Skin epidermis (tissue), 12 donors: ENCODE data around the gene GNG2.

Source experiments
- H3K27ac ChIP-seq, 21 experiments: fragments of 200-600 bp; sonication (generic) in 11 of 21; one replicate each; pipeline ENCODE4 v1.5.0; 2020; ENCODE audit warnings: mild to moderate bottlenecking in 3 of 21, inconsistent platforms in 2 of 21, moderate library complexity in 2 of 21
- H3K4me3 ChIP-seq, 7 experiments: fragments of 200-600 bp; sonication (generic) in 2 of 7; one replicate each; pipeline ENCODE4 v1.5.0; 2020; ENCODE audit warnings: inconsistent platforms in 2 of 7, mild to moderate bottlenecking in 2 of 7, moderate library complexity in 1 of 7

GNG2 gene

DNA sequence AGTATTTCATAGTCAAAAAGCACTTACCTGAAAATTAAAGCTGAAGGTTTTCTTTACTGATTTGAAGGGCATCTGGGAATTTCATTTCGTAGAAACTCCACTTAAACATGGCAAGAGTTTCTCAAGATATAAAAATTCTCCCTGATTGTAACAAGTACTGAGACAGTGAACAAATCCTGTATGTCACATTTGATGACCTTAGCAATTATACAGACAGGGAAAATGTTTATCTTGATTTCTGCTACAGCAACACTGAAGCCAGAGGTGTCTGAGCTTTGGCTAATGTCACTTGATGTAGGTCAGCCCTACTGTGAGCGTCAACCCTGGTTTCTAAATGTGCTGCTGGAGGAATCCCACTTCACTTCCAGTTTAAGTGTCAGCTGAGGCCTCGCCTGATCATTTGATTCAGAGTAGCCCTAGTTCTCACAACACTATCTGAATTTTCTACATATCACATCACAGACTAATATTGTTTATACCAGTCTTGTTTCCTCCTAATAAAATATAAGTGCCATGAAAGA, 149.8 kb downstream of the GNG2 start:
- Histone ChIP-seq H3K4me3 (no peak overlapping the region), H3K27ac (no peak overlapping the region)

DNA sequence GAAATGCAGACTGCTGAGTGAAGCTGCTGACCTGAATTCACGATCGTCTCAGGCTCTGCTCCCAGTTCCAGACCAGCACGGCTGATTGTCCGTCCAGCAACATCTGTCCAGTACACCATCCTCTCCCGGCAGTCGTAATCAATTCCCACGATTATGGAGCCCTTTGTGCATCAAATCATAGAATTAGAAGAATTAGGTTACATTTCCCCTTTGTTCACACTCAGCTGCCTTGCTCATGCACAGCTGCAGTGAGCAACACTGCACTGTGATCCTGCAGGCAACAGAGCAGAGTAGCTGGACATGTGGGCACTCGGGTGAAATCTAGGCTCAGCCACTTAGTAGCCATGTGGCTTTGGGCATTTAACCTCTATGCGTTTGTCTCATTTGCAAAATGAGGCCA, 151.1 kb downstream of the GNG2 start:
- no peak overlapping the region for H3K27ac ChIP-seq
- no peak overlapping the region for H3K4me3 ChIP-seq

DNA sequence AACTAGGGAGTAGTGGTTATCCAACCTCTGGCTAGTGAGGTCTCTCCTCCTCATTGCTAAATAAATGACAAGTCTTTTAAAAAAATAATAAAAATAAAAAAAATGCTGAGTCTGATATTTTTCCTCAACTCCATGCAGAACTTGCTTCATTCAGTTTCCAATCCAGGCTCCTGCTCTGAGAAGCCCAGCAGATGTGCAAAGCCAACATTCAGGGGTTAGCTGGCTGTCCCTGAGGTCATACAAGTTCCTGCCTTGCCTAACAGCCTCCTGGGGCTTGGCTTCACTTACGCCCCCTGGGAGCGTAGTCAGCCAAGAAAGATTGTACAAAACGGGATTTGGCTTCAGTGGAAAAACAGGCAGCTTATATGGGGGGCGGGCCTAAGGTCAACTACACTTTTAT, 152.2 kb downstream of the GNG2 start:
- Histone ChIP-seq H3K27ac (peak overlapping the region in 2 of 21 experiments; percentile 5 to 20), H3K4me3 (no peak overlapping the region)

DNA sequence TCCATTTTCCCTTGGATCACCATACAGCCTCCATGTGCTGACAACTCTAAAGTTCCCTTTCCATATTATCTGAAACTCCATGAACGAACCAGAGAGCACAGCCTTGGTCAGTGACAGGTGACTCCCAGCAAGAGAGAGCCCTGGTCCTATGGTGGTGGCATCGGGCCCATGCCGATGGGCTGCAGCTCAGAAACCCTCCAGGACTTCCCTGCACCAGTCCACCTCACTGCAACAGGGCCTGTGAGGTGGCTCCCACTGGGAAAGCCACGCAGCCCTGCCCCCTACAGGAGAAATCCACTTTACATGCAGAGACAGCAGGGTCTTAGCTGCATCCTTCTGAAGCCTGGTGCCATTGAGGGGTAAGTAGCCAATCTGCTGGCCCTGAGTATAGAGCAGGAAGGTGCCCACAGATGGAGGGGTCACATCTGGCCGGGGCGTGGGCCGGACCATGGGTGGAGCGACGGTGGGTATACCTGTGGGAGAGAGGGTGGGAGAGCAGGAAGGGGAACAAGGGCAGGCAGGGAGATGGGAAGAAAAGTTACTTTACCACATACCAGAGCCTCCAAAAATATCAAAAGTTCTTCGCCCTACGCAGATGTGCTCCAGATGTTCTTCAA, 153.7 kb downstream of the GNG2 start:
- Histone ChIP-seq H3K4me3 (no peak overlapping the region), H3K27ac (peak overlapping the region in 3 of 21 experiments; percentile 4 to 47 (median 36))

DNA sequence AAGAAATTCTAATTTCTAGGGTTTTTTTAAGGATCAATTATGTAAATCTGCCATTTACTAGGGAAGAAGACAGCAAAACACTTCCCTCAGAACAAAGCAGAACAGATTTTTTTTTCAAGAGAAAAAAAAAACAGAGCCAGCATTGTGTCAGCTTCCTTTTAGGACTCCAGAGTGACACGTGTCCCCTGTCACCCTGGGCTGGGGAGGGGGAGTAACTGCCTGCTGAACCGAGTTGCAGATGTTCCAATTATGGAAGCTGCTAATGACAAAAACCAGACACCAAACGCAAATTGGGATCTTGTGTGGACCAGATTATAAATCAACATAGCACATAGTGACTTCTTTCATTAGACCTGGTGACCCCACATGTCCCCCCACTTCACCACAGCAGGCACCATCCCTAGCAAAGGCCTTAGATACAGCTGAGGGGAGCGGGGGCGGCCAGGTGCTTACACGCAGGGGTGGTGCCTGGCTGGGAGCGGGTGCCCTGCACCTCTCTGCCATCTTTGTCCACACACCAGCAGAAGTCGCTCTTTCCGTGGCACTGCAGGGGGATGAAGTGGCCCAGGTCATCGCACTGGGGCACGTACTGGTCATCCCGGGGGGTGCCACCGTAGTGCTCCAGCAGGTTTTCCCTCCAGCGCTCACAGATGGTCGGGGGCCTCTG, 154.3 kb downstream of the GNG2 start:
- H3K27ac ChIP-seq, result peak overlapping the region in 3 of 21 experiments; percentile 4 to 36 (median 28)
- H3K4me3 ChIP-seq, result no peak overlapping the region

DNA sequence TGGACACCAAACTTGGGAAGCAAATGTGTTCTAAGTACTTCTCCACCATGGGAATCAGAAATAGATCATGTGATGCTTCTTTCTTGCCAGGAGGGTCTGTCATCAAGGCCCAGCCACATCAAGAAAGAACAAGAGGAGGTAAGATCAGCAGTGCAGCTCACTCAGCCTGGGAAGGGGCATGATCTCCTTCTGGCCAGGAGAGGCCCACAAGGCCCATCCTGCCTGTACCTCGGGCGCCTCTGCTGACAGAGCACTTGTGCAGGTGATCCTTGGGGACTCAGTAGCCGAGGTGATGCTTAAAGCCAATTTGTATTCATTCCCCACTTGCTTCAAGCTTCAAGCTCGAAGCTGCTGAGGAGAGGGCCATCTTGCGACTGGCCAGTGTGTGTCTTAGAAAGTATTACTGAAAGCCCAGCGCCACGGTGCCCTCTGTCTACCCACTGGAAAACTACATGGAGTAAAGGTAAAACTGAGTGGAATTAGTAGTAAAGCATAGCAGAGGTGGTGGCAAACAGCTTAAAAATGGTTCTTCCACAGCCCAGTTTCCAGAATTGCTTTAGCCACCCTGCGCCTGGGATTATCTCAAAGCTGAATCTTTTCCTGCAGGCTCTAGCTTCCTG, 155.1 kb downstream of the GNG2 start:
- no peak overlapping the region for H3K4me3 ChIP-seq
- peak overlapping the region in 1 of 21 experiments; percentile 4 for H3K27ac ChIP-seq

DNA sequence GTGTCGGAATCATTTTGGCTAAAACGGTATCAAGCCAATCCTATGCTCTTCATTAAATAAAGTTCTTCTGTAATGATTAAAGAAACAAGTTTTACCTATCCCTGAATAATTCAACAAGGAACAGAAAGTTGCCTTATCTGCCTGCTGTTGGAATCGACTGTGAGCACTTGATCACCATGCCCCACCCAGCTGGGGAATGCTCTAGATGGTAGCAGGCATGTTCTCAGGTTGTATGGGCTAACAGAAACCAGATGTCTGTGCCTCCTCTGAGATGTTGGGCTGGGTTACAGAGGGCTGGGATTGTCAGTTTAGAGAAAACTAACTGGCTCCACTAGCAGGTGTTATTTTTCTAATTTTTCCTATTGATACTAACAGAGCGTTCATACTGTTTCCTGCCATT, 157.8 kb downstream of the GNG2 start:
- no peak overlapping the region for H3K27ac ChIP-seq
- no peak overlapping the region for H3K4me3 ChIP-seq

DNA sequence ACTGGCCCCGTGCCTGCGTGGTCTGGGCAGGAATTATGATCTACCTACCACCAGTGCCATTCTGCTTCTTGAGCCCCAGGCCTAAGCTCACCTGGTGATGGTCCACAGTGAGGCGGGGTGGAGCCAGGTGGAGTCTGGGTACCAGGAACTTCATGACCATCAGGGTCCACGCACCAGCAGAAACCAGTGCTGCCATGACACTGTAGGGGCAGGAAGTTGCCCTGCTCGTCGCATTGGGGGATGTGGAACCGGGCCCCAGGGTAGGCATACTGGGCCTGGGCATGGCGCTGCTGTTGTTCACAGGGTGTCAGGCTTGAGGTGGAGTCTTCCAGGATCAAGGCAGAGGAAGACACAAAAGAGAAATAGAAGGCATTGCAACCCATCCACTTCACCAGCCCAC, 158.6 kb downstream of the GNG2 start:
- Histone ChIP-seq H3K4me3 (no peak overlapping the region), H3K27ac (no peak overlapping the region)
